Mesenteric fat pad (tissue), 1 donor: Measurements from ENCODE around the gene TBX15. TPM values are rescaled to one million over a fixed set of nuclear protein-coding genes. Genes with fewer than 3 reads are reported as not detected.

ENCODE experiments used
- total RNA-seq: library from RNA; stranded (reverse); fragmentation: NEBNext Ultra II Directional; extraction: Animal tissue kit (Norgen Biotek cat#: 25700); gene quantifications from one replicate; pipeline ENCODE4 v1.2.1, GENCODE V29; 2021
- donor health status: DM: yes; HTN: yes; CAD: no.

TBX15 gene
- total RNA-seq, 1 donor from 2014 or later = 10.4 TPM

Other genes starting within 250 kb of the TBX15 start
- 14.5 TPM for gene WARS2, start 152.3 kb upstream of the TBX15 start, total RNA-seq